K562 (cell line): ENCODE results near the gene UBE2I. TPM values are rescaled to one million over a fixed set of nuclear protein-coding genes. Genes with fewer than 3 reads are reported as not detected.

Experiments used
- ATAC-seq: fragments of 200-7000 bp; cut with Tn5 transposase; 3 replicates; pipeline ENCODE4 v1.9.1; 2020; ENCODE audit warnings: moderate library complexity
- BruUV-seq: library from RNA; stranded (reverse); fragments of 400-500 nt; replicated peaks from 2 replicates; lab custom pipeline; 2021; lab: Mats Ljungman, UMichigan
- CTCF ChIA-PET: fragments of 300-600 bp; formaldehyde crosslinking; extraction: SDS; loops from one replicate; lab custom pipeline; 2021; ENCODE audit warnings: low intra/inter-chr PET ratio; lab: Yijun Ruan, JAX
- POLR2A ChIA-PET: fragments of 300-600, 350-650 bp; sonication (Branson Sonifier 250); formaldehyde crosslinking; extraction: SDS; loops from one replicate; lab custom pipeline; 2021; ENCODE audit warnings: antibody characterized with exemption, inconsistent platforms; lab: Yijun Ruan, JAX
- DNase-seq, 4 experiments: peaks; one replicate each; pipeline versions ENCODE4 v3.0.0 to v3.0.0-alpha.2; 2011 to 2018; ENCODE audit warnings: low spot score in 3 of 4, mixed read lengths in 3 of 4; ENCODE audit errors: extremely low read depth in 1 of 4
- FAIRE-seq: peaks from 2 replicates; lab custom pipeline; 2011; peaks lifted over from hg19 to GRCh38; lab: Jason Lieb, UNC
- H2AFZ ChIP-seq: 2 replicates; pipeline ENCODE4 v1.6.0; 2011; ENCODE audit warnings: low read depth, low read length, control low read depth, inconsistent platforms
- H3K27ac ChIP-seq: fragments of 200-600 bp; 3 replicates; pipeline ENCODE4 v1.8.0; 2011; ENCODE audit warnings: low read depth, mild to moderate bottlenecking, control low read depth, inconsistent platforms, low read length, moderate library complexity, mixed read lengths; ENCODE audit errors: extremely low read depth
- H3K27me3 ChIP-seq, 2 experiments: fragments of 300-600 bp in 1 of 2; 2 replicates in 1 of 2; 3 replicates in 1 of 2; pipeline versions ENCODE4 v1.6.0 to v1.8.0; 2011; ENCODE audit warnings: inconsistent platforms in 2 of 2, low read length in 2 of 2, mild to moderate bottlenecking in 1 of 2, mixed read lengths in 1 of 2, moderate library complexity in 1 of 2; ENCODE audit not compliant: control insufficient read depth in 2 of 2, insufficient read depth in 2 of 2
- H3K36me3 ChIP-seq: fragments of 300-600 bp; 3 replicates; pipeline ENCODE4 v1.8.0; 2011; ENCODE audit warnings: mild to moderate bottlenecking, low read length, inconsistent platforms; ENCODE audit not compliant: control insufficient read depth, insufficient read depth
- H3K4me1 ChIP-seq, 2 experiments: fragments of 200-600 bp in 1 of 2; replicated peaks in 1 of 2; 2 replicates in 1 of 2; 3 replicates in 1 of 2; pipeline versions ENCODE4 v1.5.1 to v1.8.0; 2011; ENCODE audit warnings: inconsistent platforms in 2 of 2, low read length in 2 of 2, mild to moderate bottlenecking in 1 of 2, mixed read lengths in 1 of 2, moderate library complexity in 1 of 2; ENCODE audit not compliant: control insufficient read depth in 2 of 2, insufficient read depth in 2 of 2
- H3K4me2 ChIP-seq: 2 replicates; pipeline ENCODE4 v1.6.1; 2011; ENCODE audit warnings: low read length, control low read depth, inconsistent platforms, mixed read lengths; ENCODE audit not compliant: insufficient read depth
- H3K4me3 ChIP-seq: fragments of 200-600 bp; sonication (generic), shearing (Covaris generic); 2 replicates; pipeline ENCODE4 v1.5.1; 2016; ENCODE audit warnings: control low read depth, inconsistent platforms
- H3K79me2 ChIP-seq: fragments of 200-600 bp; 3 replicates; pipeline ENCODE4 v1.8.0; 2011; ENCODE audit warnings: low read length, inconsistent platforms; ENCODE audit not compliant: control insufficient read depth, insufficient read depth
- H3K9ac ChIP-seq, 2 experiments: 2 replicates each; pipeline versions ENCODE4 v1.6.0 to v1.6.1; 2011; ENCODE audit warnings: low read depth in 2 of 2, low read length in 2 of 2, control low read depth in 1 of 2, inconsistent platforms in 1 of 2, mild to moderate bottlenecking in 1 of 2, mixed read lengths in 1 of 2; ENCODE audit not compliant: insufficient read depth in 1 of 2
- H3K9me1 ChIP-seq: one replicate; pipeline ENCODE4 v1.6.0; 2011; ENCODE audit warnings: inconsistent platforms, mild to moderate bottlenecking, low read length, moderate library complexity; ENCODE audit not compliant: control insufficient read depth, insufficient read depth
- H3K9me3 ChIP-seq: replicated peaks from 2 replicates; pipeline ENCODE4 v1.5.1; 2011; ENCODE audit warnings: low read depth, low read length, inconsistent platforms; ENCODE audit not compliant: control insufficient read depth, insufficient read depth
- H4K20me1 ChIP-seq: replicated peaks from 2 replicates; pipeline ENCODE4 v1.6.1; 2011; ENCODE audit warnings: low read length, inconsistent platforms, mixed read lengths; ENCODE audit not compliant: control insufficient read depth, insufficient read depth
- ATF3 ChIP-seq, 2 experiments: fragments of 450-650 bp in 1 of 2; sonication (generic) in 1 of 2; formaldehyde crosslinking in 1 of 2; IDR thresholded peaks in 1 of 2; conservative IDR thresholded peaks in 1 of 2; 2 replicates each; pipeline versions ENCODE4 v1.6.1 to v1.8.1; 2016 to 2023; ENCODE audit warnings: mild to moderate bottlenecking in 2 of 2, moderate library complexity in 2 of 2, inconsistent platforms in 1 of 2, missing genetic modification reagents in 1 of 2
- CTCF ChIP-seq, 3 experiments: IDR thresholded peaks in 2 of 3; conservative IDR thresholded peaks in 1 of 3; 2 replicates each; pipeline ENCODE4 v1.5.1; 2011 to 2012; ENCODE audit warnings: low read length in 3 of 3, mild to moderate bottlenecking in 3 of 3, control low read depth in 2 of 3, improper control_type of control experiment in 1 of 3, inconsistent platforms in 1 of 3, low read depth in 1 of 3, mixed read lengths in 1 of 3, moderate library complexity in 1 of 3; ENCODE audit not compliant: insufficient read depth in 2 of 3
- EGR1 ChIP-seq: fragments of 450-650 bp; conservative IDR thresholded peaks from 2 replicates; pipeline ENCODE4 v1.6.1; 2017; ENCODE audit warnings: mild to moderate bottlenecking
- IRF1 ChIP-seq: sonication (generic); formaldehyde crosslinking; IDR thresholded peaks from 2 replicates; pipeline ENCODE4 v1.8.0; 2022; ENCODE audit warnings: missing genetic modification reagents, mild to moderate bottlenecking, borderline replicate concordance
- MEIS2 ChIP-seq: fragments of 450-650 bp; IDR thresholded peaks from 2 replicates; pipeline ENCODE4 v1.6.1; 2014; ENCODE audit warnings: mild to moderate bottlenecking; ENCODE audit not compliant: partially characterized antibody
- RAD21 ChIP-seq, 2 experiments: fragments of 250-450 bp in 1 of 2; fragments of 450-650 bp in 1 of 2; sonication (Bioruptor Pico) in 1 of 2; formaldehyde crosslinking in 1 of 2; IDR thresholded peaks in 1 of 2; conservative IDR thresholded peaks in 1 of 2; 2 replicates each; pipeline versions ENCODE4 v1.4.0 to v1.8.0; 2020 to 2022; ENCODE audit warnings: mild to moderate bottlenecking in 2 of 2, moderate library complexity in 1 of 2
- SPI1 ChIP-seq: IDR thresholded peaks from 2 replicates; pipeline ENCODE4 v1.6.1; 2011; ENCODE audit warnings: low read depth, low read length, control low read depth, borderline replicate concordance
- VEZF1 ChIP-seq: fragments of 200-800 bp; sonication (Bioruptor generic); IDR thresholded peaks from 2 replicates; pipeline ENCODE4 v1.6.1; 2017; ENCODE audit warnings: missing genetic modification characterization, missing compliant biosample characterization
- ZNF277 ChIP-seq: fragments of 250-450 bp; sonication (Bioruptor Pico); IDR thresholded peaks from 2 replicates; pipeline ENCODE4 v1.8.0; 2022; ENCODE audit warnings: inconsistent platforms, mild to moderate bottlenecking, moderate library complexity, borderline replicate concordance
- WGBS: fragments of 100-300 bp; shearing (Covaris generic); methylation state at CpG from one replicate; pipeline ENCODE4 v1.1.6; 2016; ENCODE audit warnings: low coverage, mixed read lengths; ENCODE audit not compliant: insufficient coverage; ENCODE audit errors: missing lambda C conversion rate; 5-methylcytosine and 5-hydroxymethylcytosine counted together
- in situ Hi-C: fragments of 300-500 bp; cut with MboI; formaldehyde crosslinking; loops from 4 replicates; pipeline ENCODE4 v1.15.0; 2018; ENCODE audit warnings: inconsistent platforms, mixed read lengths
- intact Hi-C: fragments of 100-400 bp; cut with micrococcal nuclease; formaldehyde crosslinking; loops from 2 replicates; pipeline ENCODE4 v1.14.2; 2022
- polyA plus RNA-seq, 8 experiments: library from polyadenylated mRNA; depleted of rRNA in 4 of 8; stranded (reverse) in 5 of 8; unstranded in 3 of 8; fragments of >200 nt; fragmentation: Nextera tagmentation in 2 of 8; fragmentation: Illumina TruSeq in 1 of 8; extraction: Ambion mirVana in 2 of 8; extraction: Trizol in 1 of 8; gene quantifications; 2 replicates each; pipeline versions ENCODE4 v1.2.1 to v1.2.3, GENCODE V29; 2011 to 2014; ENCODE audit warnings: inconsistent platforms in 1 of 8, missing spikeins in 1 of 8
- total RNA-seq, 7 experiments: library from RNA; depleted of rRNA in 6 of 7; stranded (reverse); fragments of >200 nt in 6 of 7; fragmentation: Illumina TruSeq in 2 of 7; extraction: Trizol in 2 of 7; gene quantifications; 2 replicates each; pipeline versions ENCODE4 v1.2.1 to v1.2.3, GENCODE V29; 2011 to 2021; ENCODE audit warnings: low replicate concordance in 1 of 7

UBE2I gene
- total and polyA plus RNA-seq, 9 of the 15 experiments (the other 6 are each of a cell fraction or from before 2014, with no cell fraction given): 36.6 to 254 (median 104) TPM

- intact Hi-C loops (no loop called here), in situ Hi-C loops (no loop called here)
- FAIRE-seq: no peak
- Histone ChIP-seq H3K9me3 (no peaks in the 10 kb centered on the region), H3K79me2 (no peaks in the 10 kb centered on the region), H3K9me1 (no peaks in the 10 kb centered on the region), H2AFZ (no peak overlapping the region), H3K9ac (peak overlapping the region in 1 of 2 experiments; percentile 28; a peak in 2 of 4 replicates), H3K27me3 (peaks cover 25 to 45% of the 10 kb centered on the region in 2 experiments), H3K4me3 (no peak overlapping the region), H3K4me1 (peaks cover 14 to 53% of the 10 kb centered on the region in 2 experiments), H3K36me3 (no peaks in the 10 kb centered on the region), H3K27ac (no peak overlapping the region)
- ATAC-seq: peak; percentile 25; the same call in 1 of the 3 replicates
- ChIA-PET CTCF (no interaction called here), POLR2A (interaction anchor here (1.2 to 1.8 kb wide), 2 partner anchors 9 to 11 kb away, joined by 3 to 4 read pairs; no protein-coding TSS in a partner anchor)
- TF ChIP-seq ATF3 (IDR thresholded peaks at IDR 0.05) (no peak), ATF3 (CRISPR knock-in tag; conservative IDR thresholded peaks at IDR 0.05) (no peak), VEZF1 (CRISPR knock-in tag) (peak; percentile 68), ZNF277 (CRISPR knock-in tag) (no peak), RAD21 (CRISPR knock-in tag; conservative IDR thresholded peaks at IDR 0.05 in 1 of 2, IDR thresholded peaks at IDR 0.05 in 1 of 2) (no peak), EGR1 (0 out of 2 replicates have a peak, but pooled peaks have one; percentile 9), IRF1 (no peak), CTCF (IDR thresholded peaks at IDR 0.05 in 2 of 3, conservative IDR thresholded peaks at IDR 0.05 in 1 of 3; ENCODE audit: insufficient read depth in 2 of 3, low read depth in 1 of 3, low read length in 3 of 3) (0 out of 6 replicates have a peak, but pooled peaks of 1 of the 3 experiments have one; percentile 6), SPI1 (0 out of 2 replicates have a peak, but pooled peaks have one; percentile 4), MEIS2 (peak; percentile 49)
- TF ChIP-seq, all 486 proteins: peak for 5
- BruUV-seq: no TSS peak
- DNase-seq: peak in 2 of 4 experiments; percentile 47 to 51
- H3K4me2 ChIP-seq: no peak overlapping the region
- peaks cover 2% of the 10 kb centered on the region; the same call in 1 of the 2 replicates for H4K20me1 ChIP-seq
- 9% methylated on average over 14 of the region's 20 CpGs for WGBS
These were observed 20.5 kb upstream of the UBE2I start for GRCh38 chr16:1288813-1289476.
